ENCODE results near the gene PTH2R. TPM values are rescaled to one million over a fixed set of nuclear protein-coding genes. Genes with fewer than 3 reads are reported as not detected.

PTH2R gene
- total and polyA plus RNA-seq, 9 of the 15 experiments (the other 6 are each of a cell fraction or from before 2014, with no cell fraction given), result 2.7 to 8.8 (median 4.2) TPM

GRCh38 chr2:208488686-208489564 lies 82.3 kb downstream of the PTH2R start (continued):
- TF ChIP-seq MLLT1 (IDR thresholded peaks at IDR 0.05), result no peak
- TF ChIP-seq ZNF589 (CRISPR knock-in tag; IDR thresholded peaks at IDR 0.05; ENCODE audit: low read depth), result no peak
- no peak for TF ChIP-seq ATF1 (CRISPR knock-in tag; IDR thresholded peaks at IDR 0.05)
- TF ChIP-seq ATF1 (tag; IDR thresholded peaks at IDR 0.05), result peak; percentile 64
- TF ChIP-seq ZNF778 (CRISPR knock-in tag; IDR thresholded peaks at IDR 0.05), result no peak
- TF ChIP-seq EP300 (IDR thresholded peaks at IDR 0.05; ENCODE audit: low read length), result peak; percentile 85
- no peak for TF ChIP-seq IRF1 (CRISPR knock-in tag; IDR thresholded peaks at IDR 0.05; ENCODE audit: borderline replicate concordance)
- TF ChIP-seq CREB1 (IDR thresholded peaks at IDR 0.05), result peak; percentile 58; the same call in 1 of the 2 replicates
- no peak for TF ChIP-seq CREB1 (CRISPR knock-in tag; IDR thresholded peaks at IDR 0.05)
- TF ChIP-seq ZNF3 (CRISPR knock-in tag; IDR thresholded peaks at IDR 0.05), result no peak
- TF ChIP-seq ZNF431 (CRISPR knock-in tag; IDR thresholded peaks at IDR 0.05), result no peak
- TF ChIP-seq CBFA2T2 (conservative IDR thresholded peaks at IDR 0.05), result peak; percentile 95
- no peak for TF ChIP-seq ZNF76 (CRISPR knock-in tag; IDR thresholded peaks at IDR 0.05; ENCODE audit: borderline replicate concordance)
- peak; percentile 88 for TF ChIP-seq SMARCA4 (IDR thresholded peaks at IDR 0.05)
- no peak for TF ChIP-seq NCOA4 (IDR thresholded peaks at IDR 0.05; ENCODE audit: partially characterized antibody)
- peak; percentile 24 to 50; a peak in 3 of 4 replicates for TF ChIP-seq RAD21 (CRISPR knock-in tag; conservative IDR thresholded peaks at IDR 0.05 in 1 of 2, IDR thresholded peaks at IDR 0.05 in 1 of 2)
- TF ChIP-seq MNT (conservative IDR thresholded peaks at IDR 0.05), result 0 out of 4 replicates have a peak, but pooled peaks of 1 of the 2 experiments have one; percentile 38
- TF ChIP-seq SOX6 (IDR thresholded peaks at IDR 0.05), result peak; percentile 92
- no peak for TF ChIP-seq ESRRB (CRISPR knock-in tag; IDR thresholded peaks at IDR 0.05; ENCODE audit: borderline replicate concordance)
- no peak for TF ChIP-seq RBM17 (IDR thresholded peaks at IDR 0.05; ENCODE audit: borderline replicate concordance, low read depth, low read length)
- no peak for TF ChIP-seq ETV6 (IDR thresholded peaks at IDR 0.05; ENCODE audit: borderline replicate concordance in 1 of 2, low read depth in 2 of 2, low read length in 1 of 2)
- no peak for TF ChIP-seq ETV6 (CRISPR knock-in tag; IDR thresholded peaks at IDR 0.05; ENCODE audit: borderline replicate concordance)
- no peak for TF ChIP-seq ZNF282 (CRISPR knock-in tag; IDR thresholded peaks at IDR 0.05)
- TF ChIP-seq ZBED1 (IDR thresholded peaks at IDR 0.05), result no peak
- peak; percentile 37; the same call in 1 of the 2 replicates for TF ChIP-seq CREM (IDR thresholded peaks at IDR 0.05; ENCODE audit: low read depth)
- TF ChIP-seq NCOA2 (IDR thresholded peaks at IDR 0.05; ENCODE audit: partially characterized antibody in 2 of 2), result peak in 1 of 2 experiments; percentile 19
